ENCODE data around the gene CAPZB. TPM values are rescaled to one million over a fixed set of nuclear protein-coding genes. Genes with fewer than 3 reads are reported as not detected.
A peak's percentile ranks its signal among the peaks of the same experiment; 100 is the strongest.

Gene CAPZB
- total RNA-seq, 1 experiment from 2014 or later = 491 TPM

DNA sequence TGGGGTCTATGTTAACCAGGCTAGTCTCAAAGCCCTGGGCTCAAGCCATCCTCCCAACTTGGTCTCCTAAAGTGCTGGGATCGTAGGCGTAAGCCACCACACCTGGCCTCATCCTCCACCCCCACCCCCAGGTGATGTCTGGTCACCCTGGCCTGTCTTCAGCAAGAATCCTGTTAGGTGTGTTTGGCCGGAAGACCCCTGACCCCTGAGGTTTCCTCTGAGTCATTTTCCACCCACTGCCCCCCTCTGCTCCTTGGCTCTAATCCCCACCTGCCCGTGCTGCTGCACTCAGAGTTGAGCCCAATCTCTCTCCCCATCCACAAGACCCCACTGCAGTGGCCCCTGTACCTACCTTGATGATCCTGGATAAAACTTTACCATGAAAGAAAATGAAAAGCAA is 148.1 kb downstream of the CAPZB start:
- H3K36me3 ChIP-seq (ENCODE audit: control insufficient read depth, insufficient read depth, low read length) = peaks cover 5% of the 10 kb centered on the region; the same call in 1 of the 2 replicates
- ATAC-seq (no peak), DNase-seq (ENCODE audit: low read depth, low spot score) (no peak)
- POLR2A ChIA-PET = no interaction called here
- no TSS peak for BruUV-seq (replicated peaks)
- in situ Hi-C loops (cut with HindIII; ENCODE audit: low pct_unique_long_range_greater_than_20kb, low sequenced_read_pairs) = no loop called here
- CTCF ChIA-PET = no interaction called here
- H3K27me3 ChIP-seq (ENCODE audit: control insufficient read depth, insufficient read depth, low read length) = no peaks in the 10 kb centered on the region
- H3K27ac ChIP-seq (ENCODE audit: low read length) = no peak overlapping the region
- TF ChIP-seq SIN3A (IDR thresholded peaks at IDR 0.05; ENCODE audit: borderline replicate concordance, insufficient read depth, low read depth, low read length) (no peak), POLR2AphosphoS5 (IDR thresholded peaks at IDR 0.05; ENCODE audit: low read depth, low read length) (no peak), TCF7L2 (IDR thresholded peaks at IDR 0.05; ENCODE audit: low read depth, low read length) (no peak), REST (IDR thresholded peaks at IDR 0.05; ENCODE audit: insufficient read depth in 1 of 2, low read depth in 2 of 2, low read length in 1 of 2) (no peak)
- TF ChIP-seq, protein P1, sequence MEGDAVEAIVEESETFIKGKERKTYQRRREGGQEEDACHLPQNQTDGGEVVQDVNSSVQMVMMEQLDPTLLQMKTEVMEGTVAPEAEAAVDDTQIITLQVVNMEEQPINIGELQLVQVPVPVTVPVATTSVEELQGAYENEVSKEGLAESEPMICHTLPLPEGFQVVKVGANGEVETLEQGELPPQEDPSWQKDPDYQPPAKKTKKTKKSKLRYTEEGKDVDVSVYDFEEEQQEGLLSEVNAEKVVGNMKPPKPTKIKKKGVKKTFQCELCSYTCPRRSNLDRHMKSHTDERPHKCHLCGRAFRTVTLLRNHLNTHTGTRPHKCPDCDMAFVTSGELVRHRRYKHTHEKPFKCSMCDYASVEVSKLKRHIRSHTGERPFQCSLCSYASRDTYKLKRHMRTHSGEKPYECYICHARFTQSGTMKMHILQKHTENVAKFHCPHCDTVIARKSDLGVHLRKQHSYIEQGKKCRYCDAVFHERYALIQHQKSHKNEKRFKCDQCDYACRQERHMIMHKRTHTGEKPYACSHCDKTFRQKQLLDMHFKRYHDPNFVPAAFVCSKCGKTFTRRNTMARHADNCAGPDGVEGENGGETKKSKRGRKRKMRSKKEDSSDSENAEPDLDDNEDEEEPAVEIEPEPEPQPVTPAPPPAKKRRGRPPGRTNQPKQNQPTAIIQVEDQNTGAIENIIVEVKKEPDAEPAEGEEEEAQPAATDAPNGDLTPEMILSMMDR (IDR thresholded peaks at IDR 0.05) = no peak
- intact Hi-C loops (cut with micrococcal nuclease; ENCODE audit: unreplicated experiment) = no loop called here
- no peaks in the 10 kb centered on the region for H3K9me3 ChIP-seq (ENCODE audit: control insufficient read depth, insufficient read depth, low read depth, low read length)
- H3K4me1 ChIP-seq (ENCODE audit: control insufficient read depth, insufficient read depth, low read length) = no peaks in the 10 kb centered on the region
- H3K4me3 ChIP-seq (ENCODE audit: low read depth in 2 of 2, low read length in 2 of 2) = no peak overlapping the region

DNA sequence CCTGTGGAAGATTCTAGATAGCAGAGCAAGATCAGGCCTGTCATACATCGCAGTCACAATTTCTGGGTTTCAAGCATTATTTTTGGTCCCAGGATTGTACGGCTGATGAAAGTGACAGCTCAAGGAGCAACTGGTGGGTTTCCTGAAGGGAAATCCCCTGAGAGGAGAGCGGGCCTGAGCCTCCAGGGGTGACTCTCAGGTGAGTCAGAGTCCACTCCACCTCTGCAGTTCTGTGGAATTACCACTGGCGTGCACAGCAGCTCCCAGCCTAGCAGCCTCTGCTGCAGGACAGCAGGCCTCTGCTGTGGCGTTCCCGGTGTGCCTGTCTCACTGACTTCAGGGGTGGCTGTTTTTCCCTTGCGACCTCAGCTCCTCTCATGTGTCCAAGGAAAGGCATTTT is 148.8 kb downstream of the CAPZB start:
- no peak for DNase-seq (ENCODE audit: low read depth, low spot score)
- Histone ChIP-seq H3K27ac (ENCODE audit: low read length) (no peak overlapping the region), H3K4me3 (ENCODE audit: low read depth in 2 of 2, low read length in 2 of 2) (no peak overlapping the region), H3K9me3 (ENCODE audit: control insufficient read depth, insufficient read depth, low read depth, low read length) (no peaks in the 10 kb centered on the region), H3K36me3 (ENCODE audit: control insufficient read depth, insufficient read depth, low read length) (peaks cover 5% of the 10 kb centered on the region; the same call in 1 of the 2 replicates), H3K4me1 (ENCODE audit: control insufficient read depth, insufficient read depth, low read length) (no peaks in the 10 kb centered on the region; the same call in 1 of the 2 replicates), H3K27me3 (ENCODE audit: control insufficient read depth, insufficient read depth, low read length) (no peaks in the 10 kb centered on the region)
- ChIA-PET CTCF (no interaction called here), POLR2A (no interaction called here)
- intact Hi-C loops (cut with micrococcal nuclease; ENCODE audit: unreplicated experiment) (no loop called here), in situ Hi-C loops (cut with HindIII; ENCODE audit: low pct_unique_long_range_greater_than_20kb, low sequenced_read_pairs) (no loop called here)
- peak; percentile 59 for ATAC-seq
- no TSS peak for BruUV-seq (replicated peaks)
- TF ChIP-seq POLR2AphosphoS5 (IDR thresholded peaks at IDR 0.05; ENCODE audit: low read depth, low read length) (peak; percentile 57; the same call in 1 of the 2 replicates), SIN3A (IDR thresholded peaks at IDR 0.05; ENCODE audit: borderline replicate concordance, insufficient read depth, low read depth, low read length) (no peak), TCF7L2 (IDR thresholded peaks at IDR 0.05; ENCODE audit: low read depth, low read length) (no peak), REST (IDR thresholded peaks at IDR 0.05; ENCODE audit: insufficient read depth in 1 of 2, low read depth in 2 of 2, low read length in 1 of 2) (no peak)
- TF ChIP-seq, protein P1 (IDR thresholded peaks at IDR 0.05) = no peak
